ENCODE data around the gene SAP30BP. TPM values are rescaled to one million over a fixed set of nuclear protein-coding genes. Genes with fewer than 3 reads are reported as not detected.

The SAP30BP gene
- total RNA-seq, 1 experiment from 2014 or later, result 149 TPM

DNA sequence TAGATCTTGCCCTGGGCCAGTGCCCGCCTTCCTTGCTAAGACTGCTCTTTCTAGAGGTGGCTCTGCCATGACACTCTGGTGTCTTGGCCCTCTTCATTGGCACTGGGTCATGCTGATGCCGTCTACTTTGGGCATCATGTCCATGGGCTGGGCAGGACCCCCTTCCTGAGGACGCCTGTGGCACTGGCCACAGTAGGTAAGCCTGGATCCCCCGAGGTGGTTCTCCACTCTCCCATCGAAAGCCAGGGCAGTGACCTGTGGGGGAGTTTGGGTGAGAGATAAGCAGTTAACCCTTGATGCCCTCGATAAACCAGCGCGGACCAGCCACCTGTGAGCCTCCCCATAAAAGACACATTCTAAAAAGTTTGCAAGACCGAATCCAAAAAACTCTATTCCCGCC is 34.1 kb downstream of the SAP30BP start:
- peaks cover 44% of the 10 kb centered on the region for H3K79me2 ChIP-seq (ENCODE audit: insufficient read depth, low read length)
- no peak overlapping the region for H2AFZ ChIP-seq (ENCODE audit: low read depth, low read length, poor library complexity, severe bottlenecking)
- peaks cover 26 to 56% of the 10 kb centered on the region in 2 experiments; a peak in 3 of 4 replicates for H3K36me3 ChIP-seq (ENCODE audit: control insufficient read depth in 1 of 2, insufficient read depth in 2 of 2, low read length in 2 of 2)
- peaks cover 75 to 100% of the 10 kb centered on the region in 2 experiments for H3K4me1 ChIP-seq (ENCODE audit: control insufficient read depth in 1 of 2, insufficient read depth in 2 of 2, low read length in 2 of 2)
- BruUV-seq (replicated peaks), result no TSS peak
- TF ChIP-seq CEBPB (IDR thresholded peaks at IDR 0.05; ENCODE audit: low read depth), result no peak
- no peak for TF ChIP-seq POLR2AphosphoS5 (IDR thresholded peaks at IDR 0.05; ENCODE audit: low read depth, low read length)
- no peak for TF ChIP-seq SIN3A (IDR thresholded peaks at IDR 0.05; ENCODE audit: low read depth)
- TF ChIP-seq RAD21 (IDR thresholded peaks at IDR 0.05; ENCODE audit: low read depth), result no peak
- no peak for TF ChIP-seq TCF7L2 (IDR thresholded peaks at IDR 0.05; ENCODE audit: borderline replicate concordance, extremely low read depth, insufficient read depth, insufficient read length)
- no peak for TF ChIP-seq YY1 (IDR thresholded peaks at IDR 0.05; ENCODE audit: extremely low read depth, insufficient replicate concordance, low read depth, low read length)
- TF ChIP-seq ZNF274 (IDR thresholded peaks at IDR 0.05; ENCODE audit: low read depth, low read length), result no peak
- no peaks in the 10 kb centered on the region for H3K9me3 ChIP-seq (ENCODE audit: control insufficient read depth in 1 of 2, insufficient read depth in 1 of 2, low read depth in 1 of 2, low read length in 2 of 2)
- peak overlapping the region; percentile 62 for H3K9ac ChIP-seq (ENCODE audit: low read length)
- intact Hi-C loops (cut with micrococcal nuclease), result no loop called here
- RAD21 ChIA-PET (ENCODE audit: low non-redundant PET in 1 of 2, low total read pairs in 2 of 2, uncharacterized antibody in 2 of 2, unreplicated experiment in 2 of 2), result no interaction called here
- H3K27ac ChIP-seq (ENCODE audit: low read depth, low read length), result peak overlapping the region; percentile 94
- peak overlapping the region; percentile 74 for H3K4me2 ChIP-seq (ENCODE audit: low read length)
- H3K9me2 ChIP-seq (ENCODE audit: insufficient read depth), result no peaks in the 10 kb centered on the region
- no peak for DNase-seq (ENCODE audit: low read depth, low spot score)
- CTCF ChIA-PET, result no interaction called here
- H3K4me3 ChIP-seq (replicated peaks in 1 of 2; ENCODE audit: low read depth in 1 of 2, low read length in 2 of 2), result peak overlapping the region in 1 of 2 experiments; percentile 29; a peak in 2 of 4 replicates
- no peaks in the 10 kb centered on the region for H4K20me1 ChIP-seq (ENCODE audit: insufficient read depth)
- ATAC-seq, result no peak
- POLR2A ChIA-PET, result no interaction called here
- H3K27me3 ChIP-seq (ENCODE audit: insufficient read depth, low read length), result no peaks in the 10 kb centered on the region

DNA sequence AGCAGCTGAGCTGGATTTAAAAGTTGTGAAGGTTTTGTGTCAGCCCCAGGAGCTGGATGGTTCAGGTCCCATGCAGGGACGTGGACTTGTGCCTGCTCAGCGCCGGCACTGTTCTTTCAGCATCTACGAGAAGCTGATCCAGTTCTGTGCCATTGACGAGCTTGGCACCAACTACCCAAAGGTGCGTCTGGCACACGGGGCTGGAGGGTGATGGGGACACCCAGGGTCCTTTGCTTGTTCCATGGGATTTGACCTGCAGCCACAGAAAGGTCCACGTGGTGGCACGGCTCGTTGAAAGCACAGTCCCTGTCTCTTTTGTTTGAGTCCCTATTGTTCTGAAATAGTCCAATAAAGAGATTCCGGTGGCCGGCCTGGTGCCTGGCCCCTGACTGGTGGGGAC is 36.1 kb downstream of the SAP30BP start:
- ChIA-PET CTCF (interaction anchor here (1.5 kb wide), 1 partner anchor 10 kb away, joined by 4 read pairs; no protein-coding TSS in a partner anchor), RAD21 (ENCODE audit: low non-redundant PET in 1 of 2, low total read pairs in 2 of 2, uncharacterized antibody in 2 of 2, unreplicated experiment in 2 of 2) (no interaction called here), POLR2A (interaction anchor here (1.0 to 1.4 kb wide), 2 partner anchors 18 to 77 kb away, joined by 4 to 5 read pairs; partner anchors contain the start of gene ITGB4)
- no peaks in the 10 kb centered on the region for H3K9me3 ChIP-seq (ENCODE audit: control insufficient read depth in 1 of 2, insufficient read depth in 1 of 2, low read depth in 1 of 2, low read length in 2 of 2)
- peaks cover 26 to 63% of the 10 kb centered on the region in 2 experiments for H3K36me3 ChIP-seq (ENCODE audit: control insufficient read depth in 1 of 2, insufficient read depth in 2 of 2, low read length in 2 of 2)
- H3K9ac ChIP-seq (ENCODE audit: low read length), result peak overlapping the region; percentile 16; the same call in 1 of the 2 replicates
- no peak overlapping the region for H3K4me3 ChIP-seq (replicated peaks in 1 of 2; ENCODE audit: low read depth in 1 of 2, low read length in 2 of 2)
- peaks cover 73 to 100% of the 10 kb centered on the region in 2 experiments for H3K4me1 ChIP-seq (ENCODE audit: control insufficient read depth in 1 of 2, insufficient read depth in 2 of 2, low read length in 2 of 2)
- no peak for DNase-seq (ENCODE audit: low read depth, low spot score)
- H3K27ac ChIP-seq (ENCODE audit: low read depth, low read length), result peak overlapping the region; percentile 34; the same call in 1 of the 2 replicates
- H3K4me2 ChIP-seq (ENCODE audit: low read length), result peak overlapping the region; percentile 44
- no peak for ATAC-seq
- peaks cover 26% of the 10 kb centered on the region for H3K79me2 ChIP-seq (ENCODE audit: insufficient read depth, low read length)
- H2AFZ ChIP-seq (ENCODE audit: low read depth, low read length, poor library complexity, severe bottlenecking), result no peak overlapping the region
- no TSS peak for BruUV-seq (replicated peaks)
- no peaks in the 10 kb centered on the region for H3K27me3 ChIP-seq (ENCODE audit: insufficient read depth, low read length)
- intact Hi-C loops (cut with micrococcal nuclease), result no loop called here
- no peaks in the 10 kb centered on the region for H4K20me1 ChIP-seq (ENCODE audit: insufficient read depth)
- H3K9me2 ChIP-seq (ENCODE audit: insufficient read depth), result no peaks in the 10 kb centered on the region
- TF ChIP-seq, protein P1, sequence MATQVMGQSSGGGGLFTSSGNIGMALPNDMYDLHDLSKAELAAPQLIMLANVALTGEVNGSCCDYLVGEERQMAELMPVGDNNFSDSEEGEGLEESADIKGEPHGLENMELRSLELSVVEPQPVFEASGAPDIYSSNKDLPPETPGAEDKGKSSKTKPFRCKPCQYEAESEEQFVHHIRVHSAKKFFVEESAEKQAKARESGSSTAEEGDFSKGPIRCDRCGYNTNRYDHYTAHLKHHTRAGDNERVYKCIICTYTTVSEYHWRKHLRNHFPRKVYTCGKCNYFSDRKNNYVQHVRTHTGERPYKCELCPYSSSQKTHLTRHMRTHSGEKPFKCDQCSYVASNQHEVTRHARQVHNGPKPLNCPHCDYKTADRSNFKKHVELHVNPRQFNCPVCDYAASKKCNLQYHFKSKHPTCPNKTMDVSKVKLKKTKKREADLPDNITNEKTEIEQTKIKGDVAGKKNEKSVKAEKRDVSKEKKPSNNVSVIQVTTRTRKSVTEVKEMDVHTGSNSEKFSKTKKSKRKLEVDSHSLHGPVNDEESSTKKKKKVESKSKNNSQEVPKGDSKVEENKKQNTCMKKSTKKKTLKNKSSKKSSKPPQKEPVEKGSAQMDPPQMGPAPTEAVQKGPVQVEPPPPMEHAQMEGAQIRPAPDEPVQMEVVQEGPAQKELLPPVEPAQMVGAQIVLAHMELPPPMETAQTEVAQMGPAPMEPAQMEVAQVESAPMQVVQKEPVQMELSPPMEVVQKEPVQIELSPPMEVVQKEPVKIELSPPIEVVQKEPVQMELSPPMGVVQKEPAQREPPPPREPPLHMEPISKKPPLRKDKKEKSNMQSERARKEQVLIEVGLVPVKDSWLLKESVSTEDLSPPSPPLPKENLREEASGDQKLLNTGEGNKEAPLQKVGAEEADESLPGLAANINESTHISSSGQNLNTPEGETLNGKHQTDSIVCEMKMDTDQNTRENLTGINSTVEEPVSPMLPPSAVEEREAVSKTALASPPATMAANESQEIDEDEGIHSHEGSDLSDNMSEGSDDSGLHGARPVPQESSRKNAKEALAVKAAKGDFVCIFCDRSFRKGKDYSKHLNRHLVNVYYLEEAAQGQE (IDR thresholded peaks at IDR 0.05; ENCODE audit: low read depth), result no peak
- TF ChIP-seq SRF (IDR thresholded peaks at IDR 0.05; ENCODE audit: low read depth) (no peak), POLR2A (IDR thresholded peaks at IDR 0.05; ENCODE audit: borderline replicate concordance, extremely low read depth, insufficient read depth, insufficient read length) (no peak), EGR1 (IDR thresholded peaks at IDR 0.05; ENCODE audit: low read depth) (no peak), CBX3 (IDR thresholded peaks at IDR 0.05; ENCODE audit: low read depth) (no peak), TCF7L2 (IDR thresholded peaks at IDR 0.05; ENCODE audit: borderline replicate concordance, extremely low read depth, insufficient read depth, insufficient read length) (no peak), YY1 (IDR thresholded peaks at IDR 0.05; ENCODE audit: extremely low read depth, insufficient replicate concordance, low read depth, low read length) (no peak), SIN3A (IDR thresholded peaks at IDR 0.05; ENCODE audit: low read depth) (no peak), CEBPB (IDR thresholded peaks at IDR 0.05; ENCODE audit: low read depth) (no peak), POLR2AphosphoS5 (IDR thresholded peaks at IDR 0.05; ENCODE audit: low read depth, low read length) (no peak), EZH2phosphoT487 (IDR thresholded peaks at IDR 0.05; ENCODE audit: borderline replicate concordance) (no peak), ZFX (IDR thresholded peaks at IDR 0.05) (no peak)
- TF ChIP-seq, protein P2, sequence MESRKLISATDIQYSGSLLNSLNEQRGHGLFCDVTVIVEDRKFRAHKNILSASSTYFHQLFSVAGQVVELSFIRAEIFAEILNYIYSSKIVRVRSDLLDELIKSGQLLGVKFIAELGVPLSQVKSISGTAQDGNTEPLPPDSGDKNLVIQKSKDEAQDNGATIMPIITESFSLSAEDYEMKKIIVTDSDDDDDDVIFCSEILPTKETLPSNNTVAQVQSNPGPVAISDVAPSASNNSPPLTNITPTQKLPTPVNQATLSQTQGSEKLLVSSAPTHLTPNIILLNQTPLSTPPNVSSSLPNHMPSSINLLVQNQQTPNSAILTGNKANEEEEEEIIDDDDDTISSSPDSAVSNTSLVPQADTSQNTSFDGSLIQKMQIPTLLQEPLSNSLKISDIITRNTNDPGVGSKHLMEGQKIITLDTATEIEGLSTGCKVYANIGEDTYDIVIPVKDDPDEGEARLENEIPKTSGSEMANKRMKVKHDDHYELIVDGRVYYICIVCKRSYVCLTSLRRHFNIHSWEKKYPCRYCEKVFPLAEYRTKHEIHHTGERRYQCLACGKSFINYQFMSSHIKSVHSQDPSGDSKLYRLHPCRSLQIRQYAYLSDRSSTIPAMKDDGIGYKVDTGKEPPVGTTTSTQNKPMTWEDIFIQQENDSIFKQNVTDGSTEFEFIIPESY (IDR thresholded peaks at IDR 0.05; ENCODE audit: extremely low read depth, insufficient replicate concordance, low read length), result no peak
